Measurements from ENCODE around the gene STX8.

Gene STX8

DNA sequence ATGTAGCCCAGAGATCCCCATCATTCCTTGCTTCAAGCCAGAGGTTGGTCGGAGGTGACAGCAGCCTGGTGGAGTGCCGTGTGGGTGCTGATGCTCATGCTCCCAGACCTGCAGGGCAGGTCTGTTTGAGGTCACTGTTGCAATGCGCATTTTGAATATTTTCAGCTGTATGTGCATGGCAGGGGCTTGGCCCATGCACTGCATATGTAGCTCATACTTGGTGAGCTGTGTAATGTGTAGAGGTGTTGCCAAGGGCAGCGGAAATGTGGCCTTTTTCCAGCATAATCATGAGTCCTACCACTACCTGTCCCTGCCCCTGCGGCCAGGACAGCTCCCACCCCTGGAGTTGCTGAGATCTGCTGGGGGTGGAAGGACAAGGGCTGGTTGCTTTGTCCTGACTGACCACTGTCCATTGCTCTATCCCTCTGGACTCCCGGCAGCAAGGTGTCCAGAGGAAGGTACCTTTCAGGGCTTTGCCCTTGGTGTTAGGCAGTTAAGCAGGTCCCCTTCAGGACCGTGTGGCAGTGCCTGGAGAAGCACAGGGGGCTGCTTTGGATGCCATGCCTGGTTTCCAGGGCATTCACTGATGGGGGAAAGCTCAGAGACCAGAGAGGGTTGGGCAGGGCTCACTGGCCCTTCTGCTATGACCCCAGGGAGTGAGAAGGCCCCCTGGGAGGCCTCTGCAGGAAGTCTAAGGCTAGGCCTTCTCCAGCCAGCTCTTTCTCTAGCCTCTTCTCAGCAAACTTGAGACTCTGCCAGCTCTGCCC, 339.2 kb downstream of the STX8 start:
- DNase-seq, result no peak

DNA sequence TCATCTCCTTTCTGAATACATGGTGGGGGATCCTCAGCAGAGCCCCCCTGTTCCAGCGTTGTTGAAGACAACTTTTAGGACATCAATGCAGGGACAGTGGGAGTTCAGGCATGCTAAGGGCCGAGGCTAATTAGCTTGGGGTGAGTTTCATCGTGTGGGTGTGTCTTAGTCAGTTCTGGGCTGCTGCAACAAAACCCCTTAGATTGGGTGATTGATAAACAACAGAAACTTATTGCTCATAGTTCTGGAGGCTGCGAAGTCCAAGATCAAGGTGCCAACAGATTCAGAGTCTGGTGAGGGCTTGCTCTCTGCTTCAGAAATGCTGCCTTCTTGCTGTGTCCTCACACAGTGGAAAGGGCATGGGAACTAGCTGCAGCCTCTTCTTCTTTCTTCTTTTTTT, 340.3 kb downstream of the STX8 start:
- no peak for DNase-seq

DNA sequence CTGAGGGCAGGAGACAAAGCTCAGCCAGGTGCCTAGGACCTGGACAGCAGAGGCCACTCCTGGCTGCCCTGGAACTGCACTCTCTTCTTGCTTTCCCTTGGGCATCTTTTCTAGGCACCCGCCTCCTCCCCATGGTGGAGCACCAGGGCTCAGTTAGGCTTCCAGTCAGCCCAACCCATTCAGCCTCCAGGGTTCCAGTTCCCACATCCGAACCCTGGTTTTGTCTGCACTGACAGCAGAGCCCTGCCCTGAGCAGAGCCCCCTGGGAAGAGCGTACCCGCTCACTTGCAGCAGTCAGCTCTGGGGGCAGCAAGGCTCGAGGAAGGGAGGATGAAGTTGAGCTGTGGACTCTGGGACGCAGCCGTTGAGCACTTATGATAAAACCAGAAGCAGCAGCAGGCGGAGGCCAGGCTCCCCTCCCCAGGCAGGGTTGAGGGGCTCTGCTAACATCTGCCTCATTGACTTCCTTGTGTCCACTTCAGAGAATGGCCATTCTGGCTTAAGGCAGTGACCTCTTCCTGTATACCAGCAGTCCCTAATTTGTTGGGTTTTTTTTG, 341.2 kb downstream of the STX8 start:
- DNase-seq, result no peak

DNA sequence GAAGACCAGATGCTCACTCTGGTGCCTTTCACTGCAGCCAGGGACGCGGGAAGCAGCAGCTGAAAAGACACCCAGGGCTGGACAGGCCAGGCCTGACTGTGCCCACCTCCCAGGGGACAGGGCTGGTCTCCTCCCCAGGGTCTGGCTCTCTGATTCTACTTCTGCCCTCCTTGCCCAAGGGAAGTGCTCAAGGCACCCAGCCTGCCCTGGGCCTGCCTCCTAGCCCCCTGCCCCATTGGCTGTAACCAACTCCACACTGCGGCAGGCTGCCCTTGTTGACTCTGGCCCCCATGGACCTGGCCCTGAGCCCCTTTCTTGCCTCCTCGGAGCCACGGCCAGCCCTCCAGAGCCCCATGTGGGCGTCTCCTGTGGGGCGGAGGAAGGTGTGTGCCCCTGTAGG, 341.9 kb downstream of the STX8 start:
- no peak for DNase-seq

DNA sequence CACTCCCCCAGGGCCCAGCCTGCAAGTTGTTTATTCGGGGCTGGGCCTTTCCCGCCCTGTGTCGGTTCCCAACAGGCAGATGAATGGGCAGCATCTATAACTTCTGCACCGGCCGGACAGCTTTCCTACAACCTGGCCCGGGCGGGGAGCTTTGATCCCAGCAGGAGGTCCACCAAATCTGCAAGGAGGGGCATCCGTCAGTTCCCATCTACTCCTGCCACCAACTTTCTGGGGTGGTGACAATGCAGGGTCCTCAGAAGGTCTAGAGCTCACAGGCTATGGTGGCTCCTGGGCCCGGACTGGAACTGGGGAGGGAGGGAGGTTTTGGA, 342.4 kb downstream of the STX8 start:
- DNase-seq, result no peak

DNA sequence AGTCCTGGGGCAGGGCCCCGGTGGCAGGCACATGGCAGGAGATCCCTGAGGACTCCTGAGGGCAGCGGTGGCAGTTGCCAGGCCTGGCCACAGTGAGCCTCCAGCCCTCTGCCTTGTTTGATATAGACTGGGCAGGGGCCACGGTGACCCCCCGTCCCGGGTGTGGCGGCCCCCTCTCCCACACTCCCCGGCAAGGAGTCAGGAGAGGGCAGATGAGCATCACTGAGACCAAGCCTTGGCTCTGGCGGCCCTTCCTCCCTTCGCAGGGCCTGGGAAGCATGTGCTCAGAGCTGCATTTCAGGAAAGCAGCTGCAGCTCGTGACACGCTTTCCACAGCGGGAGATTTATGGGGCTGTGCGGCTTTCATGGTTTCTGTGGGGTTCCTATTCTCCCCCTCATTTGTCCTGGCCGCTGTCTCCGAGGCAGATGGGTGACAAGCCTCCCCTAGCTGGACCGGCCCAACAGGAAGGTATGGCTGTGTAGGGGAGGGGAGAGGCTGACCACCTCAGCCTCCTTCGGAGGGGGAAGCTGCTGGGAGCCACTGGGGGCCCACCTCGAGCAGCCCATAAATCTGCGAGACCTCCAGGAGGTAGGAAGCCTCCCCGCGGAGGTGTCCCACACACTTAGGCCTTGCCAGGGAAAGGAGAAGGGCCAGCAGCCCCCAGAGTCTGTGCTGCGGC, 342.9 kb downstream of the STX8 start:
- DNase-seq, result no peak

DNA sequence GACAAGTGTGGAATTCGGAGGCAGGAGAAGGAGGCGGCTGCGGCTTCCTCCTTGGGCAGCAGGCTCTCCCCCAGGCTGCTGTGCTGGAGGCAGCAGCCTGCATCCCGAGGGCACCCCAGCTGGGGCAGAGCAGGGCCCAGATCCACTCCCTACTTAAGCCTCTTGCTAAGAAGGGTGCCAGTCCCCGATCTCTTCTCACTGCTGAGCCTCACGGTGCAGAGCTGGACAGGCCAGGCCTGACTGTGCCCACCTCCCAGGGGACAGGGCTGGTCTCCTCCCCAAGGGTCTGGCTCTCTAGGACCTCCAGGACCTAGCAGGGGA, 343.5 kb downstream of the STX8 start:
- no peak for DNase-seq

DNA sequence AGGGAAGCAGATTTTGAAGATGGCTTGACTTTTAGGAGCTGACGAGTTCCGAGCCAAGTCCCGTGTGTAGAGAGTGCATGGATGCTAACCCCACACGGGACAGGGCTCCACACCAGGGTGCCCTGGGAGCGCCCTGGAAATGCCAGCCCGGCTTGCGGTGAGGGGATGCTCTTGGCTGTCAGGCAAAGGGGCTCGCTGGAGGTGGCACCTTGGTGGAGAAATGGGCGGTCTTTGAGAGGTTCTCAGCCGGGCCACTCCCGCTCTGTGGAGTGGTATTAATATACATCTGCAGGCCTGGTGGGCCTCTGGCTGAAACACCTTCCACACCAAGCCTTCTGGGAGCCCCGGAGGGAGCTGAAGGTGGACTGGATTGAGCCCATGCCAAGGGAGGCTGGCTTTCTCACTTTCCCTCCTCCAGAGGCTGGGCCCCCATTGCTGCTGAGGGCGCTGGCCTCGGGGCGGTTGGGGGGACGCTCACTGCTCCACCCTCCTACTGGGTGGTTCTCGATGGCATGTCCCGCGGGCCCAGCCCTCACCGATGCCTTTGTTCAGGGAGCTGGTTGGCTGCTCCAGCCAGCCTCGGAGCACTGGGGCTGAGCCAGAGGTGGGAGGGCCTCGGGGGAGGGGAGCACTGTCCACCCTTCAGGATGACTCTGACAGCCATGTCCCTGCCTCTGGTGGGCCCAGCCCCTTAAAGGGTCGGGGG, 344.0 kb downstream of the STX8 start:
- DNase-seq, result no peak

DNA sequence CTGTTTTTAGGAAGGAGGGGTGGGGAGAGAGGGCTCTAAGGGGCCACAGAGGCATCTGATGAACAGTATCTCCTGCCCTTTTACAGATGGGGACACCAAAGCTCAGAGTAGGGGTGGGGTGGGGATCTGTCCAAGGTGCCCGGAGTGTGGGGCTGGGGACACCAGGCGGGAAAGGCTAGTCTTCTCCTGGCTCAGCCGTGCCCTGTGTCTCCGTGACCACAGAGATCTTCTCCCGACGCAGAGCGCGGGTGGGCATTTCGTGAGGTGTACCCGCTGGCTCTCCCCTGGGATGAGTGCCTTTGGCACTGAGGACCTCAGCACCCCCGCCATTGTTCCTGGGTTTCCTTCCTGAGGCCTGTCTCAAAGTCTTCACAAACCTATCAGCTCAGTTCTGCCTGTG, 344.8 kb downstream of the STX8 start:
- no peak for DNase-seq

DNA sequence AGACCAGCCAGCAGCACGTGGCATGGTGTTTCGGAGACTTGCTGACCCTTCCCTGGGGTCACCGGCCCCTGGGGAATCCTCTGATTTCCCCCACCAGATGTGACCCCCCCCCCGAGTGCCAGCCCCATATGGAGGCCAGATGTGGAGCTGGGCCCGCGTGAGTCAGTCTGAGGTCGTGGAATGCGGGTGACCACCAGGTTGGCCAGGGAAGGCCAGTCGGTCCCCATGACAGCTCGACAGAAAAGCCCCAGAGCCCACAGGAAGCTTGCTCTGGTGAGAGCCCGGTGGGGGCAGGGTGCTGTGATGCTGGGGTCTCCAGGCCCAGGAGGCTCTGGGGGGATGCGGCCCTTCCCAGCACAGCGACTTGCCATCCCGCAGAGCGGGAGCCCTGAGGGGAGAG, 345.3 kb downstream of the STX8 start:
- DNase-seq, result no peak

DNA sequence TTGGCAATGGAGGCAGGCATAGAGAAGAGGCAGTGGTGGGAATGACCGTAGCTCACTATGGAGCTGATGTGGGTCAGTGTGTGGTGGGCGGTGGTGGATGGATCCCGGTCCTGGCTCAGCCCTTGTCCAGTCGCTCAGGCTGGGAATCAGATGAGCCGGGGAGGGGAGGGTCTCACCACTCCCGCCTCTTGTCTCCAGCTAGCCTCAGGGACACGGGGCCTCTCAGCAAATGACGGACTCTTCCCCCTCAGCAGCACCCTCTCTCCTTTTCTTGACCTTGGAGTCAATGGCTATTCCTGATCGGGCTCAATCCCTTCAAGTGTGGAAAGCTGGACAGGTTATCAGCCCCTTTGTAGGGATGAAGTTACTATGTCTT, 345.8 kb downstream of the STX8 start:
- DNase-seq, result no peak

DNA sequence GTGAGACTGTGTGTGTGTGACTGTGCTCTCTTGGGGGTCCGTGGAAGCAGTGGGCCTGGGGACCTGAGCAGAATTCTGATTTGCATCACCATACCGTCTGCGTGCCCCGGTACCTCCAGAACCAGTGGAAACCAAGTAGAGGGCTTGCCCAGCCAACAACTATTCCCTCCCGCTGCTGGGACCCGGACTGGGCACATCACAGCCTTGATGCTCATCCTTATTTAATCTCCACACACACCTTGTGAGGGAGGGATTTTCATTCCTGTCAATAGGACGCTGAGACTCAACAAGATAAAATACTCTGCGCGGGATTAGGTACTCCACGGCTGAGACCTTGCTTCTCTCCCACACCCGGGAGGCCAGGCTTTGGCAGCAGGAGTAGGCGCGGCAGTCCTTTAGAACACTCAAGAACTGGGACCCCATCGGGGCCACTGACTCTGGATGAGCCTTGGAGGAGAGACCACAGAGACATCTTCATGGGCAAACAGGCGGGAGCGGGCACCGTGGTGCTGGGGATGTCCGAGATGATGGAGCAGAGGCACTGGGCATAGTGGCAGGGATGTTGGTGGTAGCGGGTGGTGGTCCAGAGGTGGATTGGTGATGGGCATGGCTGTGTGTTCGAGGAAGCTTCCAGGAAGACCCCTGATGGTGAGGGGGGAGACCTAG, 346.3 kb downstream of the STX8 start:
- DNase-seq, result no peak

DNA sequence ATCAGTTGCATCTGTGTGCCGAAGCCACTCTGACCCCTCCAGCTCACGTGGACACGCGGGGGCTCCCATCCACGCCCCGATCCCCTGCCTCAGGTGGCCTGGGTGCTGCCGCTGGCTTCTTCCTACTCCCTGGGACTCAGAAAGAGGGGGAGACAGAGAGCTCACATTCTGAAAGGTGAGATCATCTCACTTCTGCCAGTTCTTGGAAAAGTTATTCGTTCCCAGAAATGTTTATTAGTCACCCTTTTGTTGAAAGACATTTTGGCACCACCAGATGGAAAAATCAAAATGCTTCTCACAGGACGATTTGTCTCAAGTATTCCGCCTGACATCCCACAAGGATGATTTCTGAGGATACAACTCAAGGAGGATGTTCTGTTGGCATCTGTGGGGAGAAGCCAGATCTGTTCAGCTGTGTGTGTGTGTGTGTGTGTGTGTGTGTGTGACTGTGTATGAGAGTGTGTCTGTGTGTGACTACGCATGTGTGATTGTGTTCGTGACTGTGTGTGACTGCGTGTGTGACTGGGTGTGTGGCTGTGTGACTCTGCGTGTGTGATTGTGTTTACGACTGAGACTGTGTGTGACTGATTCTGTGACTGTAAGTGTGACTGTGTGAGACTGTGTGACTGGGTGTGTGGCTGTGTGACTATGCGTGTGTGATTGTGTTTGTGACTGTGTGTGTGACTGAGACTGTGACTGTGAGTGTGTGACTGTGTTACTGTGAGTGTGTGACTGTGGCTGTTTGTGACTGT, 347.0 kb downstream of the STX8 start:
- DNase-seq, result no peak

DNA sequence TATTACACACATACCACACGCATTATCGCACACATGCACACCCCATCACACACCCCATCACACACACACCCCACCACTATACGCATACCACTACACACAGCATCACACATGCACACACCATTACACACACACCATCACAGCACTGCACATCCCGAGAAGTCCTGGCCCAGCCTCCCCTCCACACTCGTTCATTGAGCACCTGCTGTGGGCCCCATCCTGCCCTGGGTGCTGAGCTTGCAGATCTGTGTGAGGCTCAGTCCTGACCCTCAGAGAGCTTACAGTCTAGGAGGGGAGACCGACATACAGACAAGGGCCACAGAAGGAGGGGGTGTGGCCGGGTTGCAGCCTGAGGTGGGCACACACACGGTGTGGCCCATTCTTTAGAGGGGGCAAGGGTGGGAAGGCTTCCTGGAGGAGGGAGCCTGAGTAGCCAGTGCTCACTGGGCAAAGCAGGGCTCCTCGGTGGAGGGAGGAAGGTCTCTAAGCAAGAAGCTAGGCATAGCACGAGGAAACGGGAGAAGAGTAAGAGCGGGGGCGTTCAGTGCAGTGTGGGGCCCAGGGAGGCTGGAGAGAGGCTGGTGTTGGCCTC, 347.7 kb downstream of the STX8 start:
- no peak for DNase-seq

DNA sequence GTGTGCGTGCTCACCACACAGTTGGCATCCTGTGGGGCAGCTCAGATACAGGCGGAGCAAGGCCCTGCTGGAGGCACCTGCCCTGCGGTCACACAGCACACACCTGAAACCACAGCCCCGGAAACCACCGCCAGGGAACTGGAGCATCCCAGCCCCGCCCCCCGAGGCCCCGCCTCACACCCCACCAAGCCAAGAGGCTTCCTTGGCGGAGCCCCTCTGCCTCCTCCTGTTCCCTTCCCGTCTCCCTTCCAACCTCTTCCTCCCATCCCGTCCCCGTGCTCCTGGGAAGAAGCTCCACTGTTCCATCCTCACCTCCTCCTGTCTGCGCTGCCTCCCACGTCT, 348.9 kb downstream of the STX8 start:
- DNase-seq, result no peak

DNA sequence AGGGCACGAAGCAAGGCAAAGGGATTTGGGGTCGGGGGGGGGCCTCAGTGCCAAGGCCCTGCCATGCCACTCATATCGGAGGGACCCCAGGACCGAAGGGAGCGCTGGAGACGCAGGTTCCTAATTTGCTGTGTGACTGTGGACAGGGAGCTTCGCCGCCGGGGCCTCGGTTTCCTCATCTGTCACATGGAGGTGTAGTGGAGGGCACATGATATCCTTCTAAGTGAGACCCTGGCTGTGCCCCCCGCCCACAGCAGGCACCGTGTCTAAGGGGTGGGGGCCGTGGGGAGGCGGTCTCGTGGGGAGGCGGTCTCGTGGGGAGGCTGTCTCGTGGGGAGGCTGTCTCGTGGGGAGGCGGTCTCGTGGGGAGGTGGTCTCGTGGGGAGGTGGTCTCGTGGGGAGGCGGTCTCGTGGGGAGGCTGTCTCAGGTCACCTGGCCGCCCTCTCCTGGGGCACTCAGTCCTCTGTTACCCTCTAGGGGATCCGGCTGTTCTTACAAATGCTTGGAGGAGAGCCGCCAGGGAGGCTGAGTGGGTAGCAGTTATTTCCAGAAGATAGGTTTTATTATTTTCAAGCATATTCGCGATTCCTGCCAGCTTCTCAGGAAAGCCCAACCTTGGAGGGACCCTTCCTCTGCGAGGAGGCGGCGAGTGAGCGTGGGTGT, 349.4 kb downstream of the STX8 start:
- no peak for DNase-seq

DNA sequence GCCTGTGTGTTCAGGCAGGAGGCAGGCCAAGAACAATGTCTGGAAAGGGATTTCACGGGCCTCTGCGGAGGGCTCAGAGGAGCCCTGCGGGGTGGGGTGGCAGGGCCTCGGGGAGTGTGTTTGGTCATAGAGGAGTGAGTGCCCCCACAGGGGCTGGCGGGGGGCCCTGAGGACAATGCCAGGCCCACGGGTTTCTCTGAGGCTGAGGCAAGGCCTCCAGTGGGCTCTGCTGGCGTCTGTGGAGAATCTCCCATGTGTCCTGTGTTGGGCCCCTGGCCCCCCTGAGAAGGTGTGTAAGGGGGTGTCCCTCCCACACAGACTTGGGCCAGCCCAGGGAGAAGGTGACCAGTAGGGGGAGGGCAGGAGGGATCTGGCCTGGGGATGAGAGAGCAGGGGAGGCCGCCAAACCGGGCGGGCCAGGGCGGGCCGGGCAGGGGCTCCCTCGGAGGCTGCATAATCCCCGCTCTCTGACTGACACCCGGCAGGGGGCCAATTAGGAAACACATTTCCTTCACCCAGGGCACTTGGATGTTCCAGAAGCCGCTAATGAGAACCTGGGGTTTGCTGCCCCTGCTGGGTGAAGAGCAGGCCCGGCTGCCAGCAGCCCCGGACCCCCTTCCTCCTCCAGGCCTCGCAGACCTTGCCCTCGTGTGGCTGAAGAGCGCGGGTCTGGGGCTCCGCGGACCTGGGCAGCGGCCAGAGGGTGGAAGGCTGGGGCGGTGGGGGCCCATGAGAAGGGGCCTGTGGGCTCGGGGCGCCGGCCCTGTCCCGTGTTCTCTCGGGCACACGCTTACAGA, 350.1 kb downstream of the STX8 start:
- DNase-seq, result no peak

DNA sequence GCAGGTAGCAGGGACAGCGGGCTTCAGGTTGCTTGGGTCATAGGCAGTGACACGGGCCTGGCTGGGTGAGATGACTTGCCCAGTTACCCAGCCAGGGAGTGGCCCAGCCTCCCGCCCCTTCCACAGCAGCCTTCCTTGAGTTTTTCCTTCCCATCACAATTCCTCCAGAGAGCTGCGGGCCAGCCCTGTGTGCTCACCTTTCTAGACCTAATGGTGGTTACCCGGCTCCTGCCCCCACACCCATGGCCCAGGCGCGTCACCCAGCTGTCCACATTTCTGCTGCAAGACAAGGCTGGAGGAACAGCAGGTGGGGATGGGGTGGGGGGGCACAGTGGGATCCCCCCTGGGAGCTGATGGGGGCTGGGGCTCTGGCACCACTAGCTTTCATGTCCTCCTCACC, 351.1 kb downstream of the STX8 start:
- DNase-seq, result no peak

DNA sequence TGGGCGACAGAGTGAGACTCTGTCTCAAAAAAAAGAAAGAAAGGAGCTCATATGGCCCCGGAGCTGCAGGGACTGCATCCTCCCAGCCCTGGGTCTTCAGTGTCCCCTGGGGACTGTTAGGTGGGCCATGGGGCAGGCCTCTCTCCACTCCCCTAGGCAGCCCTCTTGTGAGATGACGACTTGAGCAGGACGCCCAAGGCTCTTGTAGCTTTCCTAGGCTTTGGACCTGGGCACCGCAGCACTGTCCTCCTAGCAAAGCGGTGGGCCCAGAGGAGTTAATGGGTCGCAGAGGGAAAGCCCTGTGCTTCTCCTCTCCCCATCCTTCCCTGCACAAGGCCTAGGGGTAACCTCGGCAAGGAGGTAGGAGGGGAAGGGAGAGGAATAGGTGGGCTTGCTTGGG, 352.1 kb downstream of the STX8 start:
- no peak for DNase-seq

DNA sequence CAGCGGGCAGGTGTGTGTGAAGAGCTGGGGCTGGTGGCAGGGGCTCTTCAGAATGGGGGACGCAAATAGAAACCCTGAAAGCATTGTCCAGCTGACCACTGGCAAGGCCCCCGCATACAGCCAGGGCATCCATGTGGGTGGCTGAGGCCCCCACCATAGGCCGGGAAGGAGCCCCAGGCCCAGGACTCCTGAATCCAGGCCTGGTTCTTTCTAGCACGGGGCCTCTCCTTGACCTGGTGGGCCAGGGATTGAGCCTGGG, 353.8 kb downstream of the STX8 start:
- no peak for DNase-seq

DNA sequence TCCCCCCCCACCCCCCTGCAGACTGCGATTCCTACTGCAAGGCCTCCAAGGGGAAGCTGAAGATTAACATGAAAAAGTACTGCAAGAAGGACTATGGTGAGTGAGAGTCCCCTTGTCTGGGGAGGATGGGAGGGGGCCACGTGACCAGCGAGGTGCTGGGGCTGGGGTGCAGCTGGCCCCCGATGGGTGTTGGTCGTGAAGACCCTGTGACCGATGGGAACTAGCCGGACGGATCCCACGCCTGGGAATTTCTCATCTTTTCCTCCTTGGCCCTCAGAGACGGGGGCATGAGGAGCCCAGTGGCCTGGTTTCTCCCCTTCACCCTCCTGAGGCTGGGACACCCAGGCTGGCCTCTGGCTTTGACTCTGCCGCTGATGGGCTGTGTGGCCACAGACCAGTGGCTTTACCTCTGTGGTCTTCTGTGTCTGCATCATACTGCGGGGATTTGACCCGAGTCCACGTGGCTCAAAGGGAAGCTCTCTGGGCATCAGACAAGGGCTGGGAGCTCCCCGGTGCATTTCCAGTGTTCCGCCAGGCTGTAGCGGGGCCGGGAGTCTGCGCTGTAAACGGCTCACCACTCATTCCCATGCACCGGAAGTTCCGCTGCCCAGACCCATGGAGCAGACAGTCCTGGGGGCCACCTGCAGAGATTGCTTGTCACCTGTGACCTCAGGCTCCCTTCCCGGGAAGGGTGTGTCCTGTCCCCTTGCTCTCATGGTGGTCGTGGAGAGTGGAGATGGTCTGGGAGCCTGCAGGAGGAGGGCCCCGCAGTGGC, 354.3 kb downstream of the STX8 start:
- no peak for DNase-seq
